ENCODE results near the gene MAD1L1.

DNA sequence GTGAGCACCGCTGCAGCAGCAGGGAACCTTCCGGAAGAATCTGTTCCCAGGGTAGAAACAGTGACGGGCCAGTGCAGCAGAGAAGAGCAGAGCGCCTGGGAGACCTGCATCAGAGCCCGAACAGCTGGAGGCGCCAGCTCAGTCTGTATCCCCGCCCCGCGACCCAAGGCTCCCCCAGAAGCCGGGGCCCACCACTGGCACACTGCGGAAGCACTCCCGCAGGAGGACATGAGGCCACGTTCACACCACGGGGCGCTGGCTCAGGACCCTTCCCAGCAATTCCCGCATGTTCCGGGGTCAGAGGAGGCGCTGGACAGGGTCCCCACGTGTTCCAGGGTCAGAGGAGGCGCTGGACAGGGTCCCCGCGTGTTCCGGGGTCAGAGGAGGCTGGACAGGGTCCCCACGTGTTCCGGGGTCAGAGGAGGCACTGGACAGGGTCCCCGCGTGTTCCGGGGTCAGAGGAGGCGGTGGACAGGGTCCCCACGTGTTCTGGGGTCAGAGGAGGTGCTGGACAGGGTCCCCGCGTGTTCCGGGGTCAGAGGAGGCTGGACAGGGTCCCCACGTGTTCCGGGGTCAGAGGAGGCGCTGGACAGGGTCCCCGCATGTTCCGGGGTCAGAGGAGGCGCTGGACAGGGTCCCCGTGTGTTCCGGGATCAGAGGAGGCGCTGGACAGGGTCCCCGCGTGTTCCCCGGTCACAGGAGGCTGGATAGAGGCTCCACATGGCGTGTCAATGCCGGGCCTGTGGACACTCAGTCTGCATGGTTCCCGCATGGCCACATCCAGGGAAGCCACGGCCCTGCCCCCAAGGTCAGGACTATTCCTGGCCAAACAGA is 117.6 kb downstream of the MAD1L1 start:
- no peak for TF ChIP-seq POLR2AphosphoS5 (IDR thresholded peaks at IDR 0.05; ENCODE audit: borderline replicate concordance, low read depth, low read length)
- TF ChIP-seq EZH2 (IDR thresholded peaks at IDR 0.05): no peak
- TF ChIP-seq FOXP2 (optimal IDR thresholded peaks at IDR 0.05; ENCODE audit: control extremely low read depth, extremely low read length, insufficient read depth): no peak
